Superior temporal gyrus (tissue), 1 donor: ENCODE results near the gene SIN3A.

Experiments used
- DNase-seq: peaks from one replicate; pipeline ENCODE4 v3.0.0-alpha.2; 2016; ENCODE audit errors: extremely low spot score

SIN3A gene

GRCh38 chr15:75380773-75381172 lies 70.7 kb downstream of the SIN3A start:
- DNase-seq = no peak

- no peak for DNase-seq
These were observed 79.4 kb downstream of the SIN3A start for GRCh38 chr15:75371901-75372688.

GRCh38 chr15:75371486-75371885 lies 80.0 kb downstream of the SIN3A start:
- no peak for DNase-seq

DNA sequence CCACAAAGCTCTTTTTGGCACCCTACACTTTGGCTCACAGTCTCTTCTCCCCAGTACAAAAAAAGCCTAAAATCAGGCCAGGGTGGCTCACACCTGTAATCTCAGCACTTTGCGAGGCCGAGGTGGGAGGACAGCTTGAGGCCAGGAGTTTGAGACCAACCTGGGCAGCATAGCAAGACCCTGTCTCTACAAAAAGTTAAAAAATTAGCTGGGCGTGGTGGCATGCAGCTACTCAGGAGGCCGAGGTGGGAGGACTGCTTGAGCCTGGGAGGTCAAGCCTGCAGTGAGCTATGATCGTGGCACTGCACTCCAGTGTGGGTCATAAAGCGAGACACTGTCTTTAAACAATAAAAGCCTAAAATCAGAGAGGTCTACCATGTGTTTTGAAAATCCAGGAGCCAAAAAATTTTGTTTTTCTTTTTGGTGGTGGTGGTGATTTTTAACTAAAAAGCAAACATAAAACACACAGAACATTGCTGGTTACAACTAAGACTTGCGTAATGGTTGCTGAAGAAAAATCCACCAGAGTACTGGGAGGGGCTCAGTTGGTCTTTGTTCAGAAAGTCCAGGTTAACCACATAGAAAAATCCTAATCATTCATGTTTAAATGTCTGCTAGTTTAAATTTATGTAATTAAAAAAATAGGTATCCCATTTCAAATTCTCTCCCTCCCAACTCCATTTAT lies 81.5 kb downstream of the SIN3A start:
- DNase-seq = no peak

DNA sequence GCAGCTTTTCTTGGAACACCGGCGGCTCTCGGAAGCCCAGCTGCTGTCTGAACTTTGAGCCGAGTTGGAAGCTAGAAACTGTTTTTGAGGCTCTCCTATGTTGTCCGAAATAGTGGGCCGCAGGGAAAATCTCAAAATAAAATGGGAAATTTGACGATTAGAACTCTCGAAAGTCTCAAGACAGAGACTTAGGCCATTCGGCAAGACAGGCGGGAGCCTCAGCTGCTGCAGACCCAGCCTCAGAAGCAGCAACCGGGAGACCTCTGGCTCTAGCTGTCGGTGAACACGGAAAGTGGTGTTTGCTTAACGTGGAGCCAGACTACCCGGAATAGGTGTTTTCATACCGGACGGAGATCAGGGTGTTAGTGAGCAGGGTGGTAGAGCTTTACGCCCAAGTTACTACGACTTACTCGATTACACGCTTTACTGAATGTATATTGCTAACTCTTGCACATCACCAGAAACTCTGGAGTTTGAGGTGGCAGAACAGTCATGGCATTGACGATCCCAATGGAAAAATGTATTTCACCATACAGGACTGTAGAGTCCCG lies 82.7 kb downstream of the SIN3A start:
- DNase-seq = no peak

- DNase-seq = peak; percentile 89
These were observed 83.4 kb downstream of the SIN3A start, which contains the start of gene MAN2C1 for GRCh38 chr15:75367913-75368688. MAN2C1 (minus strand) TSS chr15:75368607; CDS start chr15:75368583, 24 bp downstream.

- DNase-seq = no peak
These were observed 84.0 kb downstream of the SIN3A start for GRCh38 chr15:75367406-75367912.

GRCh38 chr15:75367006-75367405 lies 84.5 kb downstream of the SIN3A start:
- DNase-seq = no peak

GRCh38 chr15:75366163-75366562 lies 85.3 kb downstream of the SIN3A start:
- DNase-seq = no peak

DNA sequence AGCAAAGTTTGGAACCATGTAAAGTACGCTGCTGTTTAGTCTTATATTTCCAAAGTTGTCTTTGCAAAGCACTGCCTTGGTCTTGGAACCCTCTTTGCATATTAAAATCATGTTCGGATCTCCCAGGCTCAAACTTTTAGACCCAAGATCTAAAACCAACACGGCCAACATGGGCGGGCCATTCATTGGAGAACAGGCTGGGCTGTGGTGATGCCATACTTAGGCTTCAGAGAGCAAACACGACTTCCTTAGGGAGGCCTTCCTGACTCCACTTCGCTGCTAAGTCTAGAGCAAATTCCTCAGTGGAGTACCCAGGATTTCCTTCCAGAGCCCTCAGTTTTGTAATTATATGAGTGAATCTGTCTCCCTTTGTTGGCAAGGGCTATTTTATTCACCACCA lies 86.6 kb downstream of the SIN3A start:
- DNase-seq = no peak

GRCh38 chr15:75363786-75364185 lies 87.7 kb downstream of the SIN3A start:
- DNase-seq = no peak

- no peak for DNase-seq
These were observed 88.7 kb downstream of the SIN3A start for GRCh38 chr15:75362642-75363249.

- DNase-seq = no peak
These were observed 89.4 kb downstream of the SIN3A start for GRCh38 chr15:75361989-75362641.

DNA sequence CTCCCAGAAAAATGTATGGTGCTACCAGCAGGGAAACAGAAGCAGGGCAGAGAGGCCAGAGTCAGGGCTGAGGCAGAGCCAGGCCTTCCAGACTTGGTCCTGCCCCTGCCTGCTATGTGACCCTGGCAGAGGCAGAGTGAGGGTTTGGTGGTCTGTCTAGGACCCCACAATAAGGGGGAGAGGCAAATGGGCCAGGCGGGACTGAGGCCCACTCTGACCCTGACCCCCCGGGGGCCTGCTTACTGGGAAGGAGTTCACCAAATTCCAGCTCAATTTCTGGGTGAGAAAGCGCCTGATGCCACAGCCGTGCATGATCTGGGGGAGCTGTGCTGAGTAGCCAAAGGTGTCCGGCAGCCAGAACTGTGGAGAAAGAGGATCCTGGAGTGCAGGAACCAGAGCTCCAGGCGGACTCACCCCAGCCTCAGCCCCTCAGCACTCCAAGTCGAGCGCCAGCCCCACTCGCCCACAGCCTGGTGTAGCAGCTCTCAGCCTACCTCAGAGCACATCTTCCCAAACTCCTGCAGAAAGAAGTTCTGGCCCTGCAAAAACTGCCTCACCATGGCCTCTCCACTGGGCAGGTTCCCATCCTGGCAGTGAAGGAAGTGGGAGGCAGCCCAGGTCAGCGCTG lies 90.0 kb downstream of the SIN3A start:
- DNase-seq = no peak

GRCh38 chr15:75360856-75361255 lies 90.6 kb downstream of the SIN3A start:
- DNase-seq = no peak

- no peak for DNase-seq
These were observed 91.1 kb downstream of the SIN3A start for GRCh38 chr15:75360391-75360790.

GRCh38 chr15:75359537-75360250 lies 91.8 kb downstream of the SIN3A start:
- no peak for DNase-seq

GRCh38 chr15:75358771-75359536 lies 92.5 kb downstream of the SIN3A start:
- DNase-seq = no peak
